GM12878 (cell line): Measurements from ENCODE around the gene ARHGEF7.

ENCODE experiments used
- NFXL1 ChIP-seq: fragments of 450-650 bp; IDR thresholded peaks from 2 replicates; pipeline ENCODE4 v1.6.1; 2017; ENCODE audit warnings: antibody characterized with exemption, mild to moderate bottlenecking, borderline replicate concordance
- PRDM15 ChIP-seq: fragments of 450-650 bp; formaldehyde crosslinking; IDR thresholded peaks from 2 replicates; pipeline ENCODE4 v1.4.0; 2020; ENCODE audit warnings: mild to moderate bottlenecking, moderate library complexity
- RBBP5 ChIP-seq: fragments of 200-600 bp; sonication (generic); conservative IDR thresholded peaks from 2 replicates; pipeline ENCODE4 v1.6.1; 2016
- SMC3 ChIP-seq: IDR thresholded peaks from 2 replicates; pipeline ENCODE4 v1.6.1; 2011; ENCODE audit warnings: low read length, improper control_type of control experiment, borderline replicate concordance
- YY1 ChIP-seq: IDR thresholded peaks from 2 replicates; pipeline ENCODE4 v1.6.1; 2011; ENCODE audit warnings: low read depth, mild to moderate bottlenecking, low read length

- TF ChIP-seq RBBP5 = no peak
- no peak for TF ChIP-seq YY1
- TF ChIP-seq PRDM15 = no peak
- no peak for TF ChIP-seq NFXL1
- TF ChIP-seq SMC3 = no peak
Observed at GRCh38 chr13:111082240-111082639, 32.9 kb upstream of the ARHGEF7 start.
